ENCODE data around the gene THADA.
"Not testable (repeated sequence)": the region's sequence is repeated elsewhere in the genome, so short reads cannot be mapped to it uniquely, and the experiment has no call there.

THADA gene

GRCh38 chr2:43284347-43284746 is 311.5 kb downstream of the THADA start:
- H3K36me3 ChIP-seq (ENCODE audit: control insufficient read depth, insufficient read depth, low read length), result peaks cover 51% of the 10 kb centered on the region
- peaks cover 26% of the 10 kb centered on the region for H3K9me3 ChIP-seq (ENCODE audit: control insufficient read depth, insufficient read depth, low read depth, low read length)
- not testable (repeated sequence) for H3K27me3 ChIP-seq (ENCODE audit: control insufficient read depth, insufficient read depth, low read length)

GRCh38 chr2:43280994-43281393 is 314.8 kb downstream of the THADA start:
- H3K9ac ChIP-seq (ENCODE audit: low read length), result no peak overlapping the region
- peaks cover 22% of the 10 kb centered on the region for H3K9me3 ChIP-seq (ENCODE audit: control insufficient read depth, insufficient read depth, low read depth, low read length)
- no peaks in the 10 kb centered on the region for H3K27me3 ChIP-seq (ENCODE audit: control insufficient read depth, insufficient read depth, low read length)
- H3K4me1 ChIP-seq (ENCODE audit: control insufficient read depth, insufficient read depth, low read length), result no peaks in the 10 kb centered on the region; the same call in 1 of the 2 replicates
- no peak overlapping the region for H3K27ac ChIP-seq (ENCODE audit: low read depth, low read length)
- H3K36me3 ChIP-seq (ENCODE audit: control insufficient read depth, insufficient read depth, low read length), result peaks cover 38% of the 10 kb centered on the region
- no peak overlapping the region for H3K4me3 ChIP-seq (ENCODE audit: low read depth, low read length)

More at GRCh38 chr2:43284347-43284746, 311.5 kb downstream of the THADA start:
- H3K27ac ChIP-seq (ENCODE audit: low read depth, low read length); H3K4me3 ChIP-seq (ENCODE audit: low read depth, low read length); H3K9ac ChIP-seq (ENCODE audit: low read length); H3K4me1 ChIP-seq (ENCODE audit: control insufficient read depth, insufficient read depth, low read length): not testable (repeated sequence)

- Histone ChIP-seq H3K27me3 (ENCODE audit: control insufficient read depth, insufficient read depth, low read length) (no peaks in the 10 kb centered on the region), H3K4me3 (ENCODE audit: low read depth, low read length) (no peak overlapping the region), H3K27ac (ENCODE audit: low read depth, low read length) (no peak overlapping the region), H3K9ac (ENCODE audit: low read length) (no peak overlapping the region), H3K9me3 (ENCODE audit: control insufficient read depth, insufficient read depth, low read depth, low read length) (peaks cover 9% of the 10 kb centered on the region), H3K4me1 (ENCODE audit: control insufficient read depth, insufficient read depth, low read length) (no peaks in the 10 kb centered on the region; the same call in 1 of the 2 replicates), H3K36me3 (ENCODE audit: control insufficient read depth, insufficient read depth, low read length) (peaks cover 22% of the 10 kb centered on the region)
Measured at GRCh38 chr2:43279317-43279840, 316.5 kb downstream of the THADA start.

GRCh38 chr2:43278564-43279220 is 317.1 kb downstream of the THADA start:
- H3K4me3 ChIP-seq (ENCODE audit: low read depth, low read length), result no peak overlapping the region
- H3K4me1 ChIP-seq (ENCODE audit: control insufficient read depth, insufficient read depth, low read length), result no peaks in the 10 kb centered on the region; the same call in 1 of the 2 replicates
- no peaks in the 10 kb centered on the region for H3K27me3 ChIP-seq (ENCODE audit: control insufficient read depth, insufficient read depth, low read length)
- H3K9me3 ChIP-seq (ENCODE audit: control insufficient read depth, insufficient read depth, low read depth, low read length), result 0 out of 2 replicates have a peak, but pooled peaks cover 2% of the 10 kb centered on the region
- H3K36me3 ChIP-seq (ENCODE audit: control insufficient read depth, insufficient read depth, low read length), result peaks cover 16% of the 10 kb centered on the region
- H3K9ac ChIP-seq (ENCODE audit: low read length), result no peak overlapping the region
- no peak overlapping the region for H3K27ac ChIP-seq (ENCODE audit: low read depth, low read length)

- H3K36me3 ChIP-seq (ENCODE audit: control insufficient read depth, insufficient read depth, low read length), result peaks cover 5% of the 10 kb centered on the region; the same call in 1 of the 2 replicates
- no peaks in the 10 kb centered on the region for H3K9me3 ChIP-seq (ENCODE audit: control insufficient read depth, insufficient read depth, low read depth, low read length)
- H3K27me3 ChIP-seq (ENCODE audit: control insufficient read depth, insufficient read depth, low read length), result no peaks in the 10 kb centered on the region
- no peak overlapping the region for H3K9ac ChIP-seq (ENCODE audit: low read length)
- H3K4me3 ChIP-seq (ENCODE audit: low read depth, low read length), result no peak overlapping the region
- H3K4me1 ChIP-seq (ENCODE audit: control insufficient read depth, insufficient read depth, low read length), result no peaks in the 10 kb centered on the region; the same call in 1 of the 2 replicates
- H3K27ac ChIP-seq (ENCODE audit: low read depth, low read length), result no peak overlapping the region
Measured at GRCh38 chr2:43276962-43277391, 318.9 kb downstream of the THADA start.

GRCh38 chr2:43276266-43276941 is 319.4 kb downstream of the THADA start:
- no peak overlapping the region for H3K27ac ChIP-seq (ENCODE audit: low read depth, low read length)
- H3K36me3 ChIP-seq (ENCODE audit: control insufficient read depth, insufficient read depth, low read length), result 0 out of 2 replicates have a peak, but pooled peaks cover 2% of the 10 kb centered on the region
- H3K4me1 ChIP-seq (ENCODE audit: control insufficient read depth, insufficient read depth, low read length), result no peaks in the 10 kb centered on the region; the same call in 1 of the 2 replicates
- H3K9ac ChIP-seq (ENCODE audit: low read length), result no peak overlapping the region
- no peak overlapping the region for H3K4me3 ChIP-seq (ENCODE audit: low read depth, low read length)
- no peaks in the 10 kb centered on the region for H3K27me3 ChIP-seq (ENCODE audit: control insufficient read depth, insufficient read depth, low read length)
- no peaks in the 10 kb centered on the region for H3K9me3 ChIP-seq (ENCODE audit: control insufficient read depth, insufficient read depth, low read depth, low read length)

GRCh38 chr2:43274721-43275120 is 321.1 kb downstream of the THADA start:
- no peak overlapping the region for H3K9ac ChIP-seq (ENCODE audit: low read length)
- no peaks in the 10 kb centered on the region for H3K27me3 ChIP-seq (ENCODE audit: control insufficient read depth, insufficient read depth, low read length)
- H3K27ac ChIP-seq (ENCODE audit: low read depth, low read length), result no peak overlapping the region
- H3K9me3 ChIP-seq (ENCODE audit: control insufficient read depth, insufficient read depth, low read depth, low read length), result no peaks in the 10 kb centered on the region
- H3K4me3 ChIP-seq (ENCODE audit: low read depth, low read length), result no peak overlapping the region
- 0 out of 2 replicates have a peak, but pooled peaks cover 2% of the 10 kb centered on the region for H3K36me3 ChIP-seq (ENCODE audit: control insufficient read depth, insufficient read depth, low read length)
- no peaks in the 10 kb centered on the region; the same call in 1 of the 2 replicates for H3K4me1 ChIP-seq (ENCODE audit: control insufficient read depth, insufficient read depth, low read length)

- no peak overlapping the region for H3K4me3 ChIP-seq (ENCODE audit: low read depth, low read length)
- no peak overlapping the region for H3K27ac ChIP-seq (ENCODE audit: low read depth, low read length)
- H3K9me3 ChIP-seq (ENCODE audit: control insufficient read depth, insufficient read depth, low read depth, low read length), result no peaks in the 10 kb centered on the region
- peaks cover 4% of the 10 kb centered on the region; the same call in 1 of the 2 replicates for H3K4me1 ChIP-seq (ENCODE audit: control insufficient read depth, insufficient read depth, low read length)
- no peaks in the 10 kb centered on the region for H3K27me3 ChIP-seq (ENCODE audit: control insufficient read depth, insufficient read depth, low read length)
- no peaks in the 10 kb centered on the region for H3K36me3 ChIP-seq (ENCODE audit: control insufficient read depth, insufficient read depth, low read length)
- H3K9ac ChIP-seq (ENCODE audit: low read length), result no peak overlapping the region
Measured at GRCh38 chr2:43274055-43274454, 321.8 kb downstream of the THADA start.

- peaks cover 8% of the 10 kb centered on the region; the same call in 1 of the 2 replicates for H3K4me1 ChIP-seq (ENCODE audit: control insufficient read depth, insufficient read depth, low read length)
- no peak overlapping the region for H3K4me3 ChIP-seq (ENCODE audit: low read depth, low read length)
- no peak overlapping the region for H3K27ac ChIP-seq (ENCODE audit: low read depth, low read length)
- H3K36me3 ChIP-seq (ENCODE audit: control insufficient read depth, insufficient read depth, low read length), result no peaks in the 10 kb centered on the region
- no peaks in the 10 kb centered on the region for H3K9me3 ChIP-seq (ENCODE audit: control insufficient read depth, insufficient read depth, low read depth, low read length)
- no peak overlapping the region for H3K9ac ChIP-seq (ENCODE audit: low read length)
- H3K27me3 ChIP-seq (ENCODE audit: control insufficient read depth, insufficient read depth, low read length), result no peaks in the 10 kb centered on the region
Measured at GRCh38 chr2:43273529-43273928, 322.3 kb downstream of the THADA start.

- Histone ChIP-seq H3K27ac (ENCODE audit: low read depth, low read length) (no peak overlapping the region), H3K4me3 (ENCODE audit: low read depth, low read length) (no peak overlapping the region), H3K27me3 (ENCODE audit: control insufficient read depth, insufficient read depth, low read length) (no peaks in the 10 kb centered on the region), H3K9me3 (ENCODE audit: control insufficient read depth, insufficient read depth, low read depth, low read length) (no peaks in the 10 kb centered on the region), H3K36me3 (ENCODE audit: control insufficient read depth, insufficient read depth, low read length) (no peaks in the 10 kb centered on the region), H3K4me1 (ENCODE audit: control insufficient read depth, insufficient read depth, low read length) (peaks cover 8% of the 10 kb centered on the region; the same call in 1 of the 2 replicates), H3K9ac (ENCODE audit: low read length) (no peak overlapping the region)
Measured at GRCh38 chr2:43270930-43271615, 324.8 kb downstream of the THADA start.
